ENCODE measurements around the gene DBR1.

- TF ChIP-seq CTCF (IDR thresholded peaks at IDR 0.05; ENCODE audit: low read length), result no peak
- no peak for TF ChIP-seq EZH2 (optimal IDR thresholded peaks at IDR 0.05; ENCODE audit: low read depth, low read length)
- TF ChIP-seq EZH2phosphoT487 (IDR thresholded peaks at IDR 0.05; ENCODE audit: low read length), result no peak
These were observed 35.8 kb upstream of the DBR1 start for GRCh38 chr3:138210528-138210927.
